HG03025 (cell line): ENCODE data around the gene RNF208.
"Not testable (repeated sequence)": the region's sequence is repeated elsewhere in the genome, so short reads cannot be mapped to it uniquely, and the experiment has no call there.

Experiments
- ATAC-seq: cut with Tn5 transposase; IDR thresholded peaks from one replicate; pipeline ENCODE4 v1.9.1; 2021; ENCODE audit warnings: mild to moderate bottlenecking, moderate library complexity; ENCODE audit not compliant: unreplicated experiment, low FRiP score

RNF208 gene

GRCh38 chr9:137222190-137223077, at the start of gene RNF208:
RNF208 (minus strand) TSS chr9:137222240; CDS start chr9:137221212, 1,028 bp downstream.
- ATAC-seq: no peak

GRCh38 chr9:137271696-137272076, 49.6 kb upstream of the RNF208 start:
- no peak for ATAC-seq

- no peak for ATAC-seq
These were observed 49.1 kb upstream of the RNF208 start for GRCh38 chr9:137270929-137271695.

GRCh38 chr9:137269231-137269772, 47.3 kb upstream of the RNF208 start:
- ATAC-seq: no peak

- no peak for ATAC-seq
These were observed 46.6 kb upstream of the RNF208 start for GRCh38 chr9:137268538-137269201.

GRCh38 chr9:137267933-137268355, 45.9 kb upstream of the RNF208 start:
- ATAC-seq: no peak

- ATAC-seq: no peak
These were observed 44.8 kb upstream of the RNF208 start for GRCh38 chr9:137266585-137267453.

- ATAC-seq: no peak
These were observed 44.1 kb upstream of the RNF208 start for GRCh38 chr9:137266162-137266527.

- no peak for ATAC-seq
These were observed 43.6 kb upstream of the RNF208 start for GRCh38 chr9:137265496-137266161.

GRCh38 chr9:137264067-137264466, 42.0 kb upstream of the RNF208 start:
- no peak for ATAC-seq

- no peak for ATAC-seq
These were observed 41.5 kb upstream of the RNF208 start for GRCh38 chr9:137263506-137263905.

- ATAC-seq: no peak
These were observed 40.9 kb upstream of the RNF208 start for GRCh38 chr9:137262909-137263285.

GRCh38 chr9:137262173-137262908, 40.3 kb upstream of the RNF208 start:
- not testable (repeated sequence) for ATAC-seq

GRCh38 chr9:137256856-137257255, 34.8 kb upstream of the RNF208 start:
- ATAC-seq: no peak

- no peak for ATAC-seq
These were observed 34.3 kb upstream of the RNF208 start for GRCh38 chr9:137256362-137256761.

GRCh38 chr9:137255448-137256114, 33.5 kb upstream of the RNF208 start:
- no peak for ATAC-seq

- peak; percentile 79 for ATAC-seq
These were observed 32.8 kb upstream of the RNF208 start, which contains the start of gene NELFB for GRCh38 chr9:137254624-137255447. NELFB (plus strand) TSS chr9:137255327.
